CD4-positive, alpha-beta T cell treated with Interleukin-17A for 4 hours (primary cell): ENCODE data around the gene CLBA1.
"Not testable (repeated sequence)": the region's sequence is repeated elsewhere in the genome, so short reads cannot be mapped to it uniquely, and the experiment has no call there.

Experiments
- DNase-seq: peaks from one replicate; pipeline ENCODE4 v3.0.0-alpha.2; 2020; ENCODE audit warnings: mixed read lengths

CLBA1 gene

DNA sequence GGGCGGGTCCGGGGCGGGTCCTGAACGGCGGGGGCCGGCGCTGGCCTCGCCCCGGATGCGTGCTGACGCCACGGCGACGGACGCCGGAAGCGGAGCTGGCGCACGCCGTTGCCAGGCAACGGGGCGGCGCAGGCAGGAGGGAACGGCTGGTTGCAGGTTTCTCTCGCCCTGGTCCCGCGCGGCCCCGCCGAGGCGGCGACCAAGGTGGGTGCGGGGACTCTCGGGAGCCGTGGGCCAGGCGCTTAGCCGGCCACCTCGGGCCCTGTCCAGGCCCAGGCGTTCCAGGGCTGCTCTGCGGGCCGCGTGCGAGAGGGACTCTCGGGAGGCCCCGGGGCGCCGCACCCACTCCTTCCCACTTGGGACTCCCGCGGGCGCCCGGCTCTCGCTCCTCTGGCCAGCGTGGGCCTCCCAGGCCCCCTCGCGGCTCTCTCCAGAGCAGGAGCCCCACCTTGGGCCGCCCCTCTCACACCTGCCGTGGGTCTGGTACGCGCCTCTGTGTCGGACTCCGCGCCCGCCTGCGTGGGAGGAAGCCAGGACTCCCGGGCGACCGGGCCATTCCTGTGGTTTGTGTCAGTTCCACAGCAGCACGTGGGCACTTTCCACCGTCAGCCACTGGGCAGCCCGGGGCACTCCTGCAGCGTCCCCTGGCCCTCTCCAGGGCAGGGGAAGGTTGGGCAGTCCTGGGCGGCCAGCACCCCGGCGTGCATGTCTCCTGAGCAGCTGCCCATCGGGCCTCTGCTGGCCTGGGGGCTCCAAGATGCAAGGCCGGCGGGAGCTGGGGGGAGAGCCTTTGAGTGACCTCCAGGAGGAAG lies at the start of gene CLBA1:
TSS of gene CLBA1 (plus strand) at position 114 of the 812 bp plus-strand sequence. CDS start at position 758, 644 bp downstream.
- DNase-seq: peak; percentile 90

DNA sequence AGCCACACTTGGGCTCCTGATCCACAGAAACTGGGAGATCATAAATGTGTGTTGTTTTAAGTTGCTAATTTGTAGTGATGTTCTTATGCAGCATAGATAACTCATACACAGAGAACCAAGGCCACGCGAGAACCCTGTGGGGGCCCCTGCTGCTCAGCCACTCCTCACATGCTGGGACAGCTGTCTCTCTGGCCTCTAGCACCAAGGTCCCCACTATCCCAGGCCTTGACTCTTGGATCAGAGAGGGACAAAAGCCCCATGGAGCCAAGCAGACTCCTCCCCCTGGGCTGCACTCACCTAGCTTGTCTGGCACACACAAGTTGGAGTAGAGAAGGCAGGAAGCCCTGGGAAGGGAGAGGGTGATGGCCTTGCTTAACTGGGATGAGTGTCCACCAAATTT lies 49.6 kb upstream of the CLBA1 start:
- DNase-seq: no peak

DNA sequence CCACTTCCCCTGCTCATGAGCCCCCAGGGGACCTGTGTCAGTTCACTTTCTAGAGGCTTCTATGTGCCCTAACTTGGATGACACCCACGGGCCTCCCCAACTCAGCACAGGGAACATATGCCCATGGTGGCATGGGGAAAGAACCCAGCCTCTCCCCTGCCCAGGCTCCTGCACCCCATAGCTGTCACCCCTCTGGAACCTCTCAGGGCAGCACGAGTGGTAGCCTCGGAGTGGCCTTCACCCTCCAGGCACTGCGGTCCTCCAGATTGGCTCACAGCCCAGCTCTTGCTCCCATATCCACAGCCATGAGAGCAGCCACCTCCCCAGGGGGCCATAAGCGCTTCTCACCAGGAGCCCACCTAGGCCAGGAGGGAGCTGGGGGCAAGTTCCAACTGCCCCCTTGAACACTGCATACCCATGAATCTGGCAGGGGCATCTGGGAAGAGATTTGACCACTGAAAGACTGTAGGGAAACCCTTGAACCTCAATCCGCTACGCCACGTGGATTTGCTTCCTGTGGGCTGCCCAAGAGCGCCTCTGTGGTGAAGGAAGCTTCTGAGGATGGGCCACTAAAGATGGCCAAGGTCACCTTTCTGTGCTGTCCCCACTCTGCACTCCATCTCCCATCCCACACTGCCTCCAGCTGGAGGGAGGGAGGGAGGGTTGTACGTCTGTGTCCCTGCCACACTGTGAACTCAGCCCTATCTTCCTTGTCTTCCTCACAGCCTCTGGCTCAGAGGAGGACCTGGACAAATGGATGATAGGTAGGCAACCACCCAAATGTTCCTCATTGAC lies 49.0 kb upstream of the CLBA1 start:
- DNase-seq: no peak

DNA sequence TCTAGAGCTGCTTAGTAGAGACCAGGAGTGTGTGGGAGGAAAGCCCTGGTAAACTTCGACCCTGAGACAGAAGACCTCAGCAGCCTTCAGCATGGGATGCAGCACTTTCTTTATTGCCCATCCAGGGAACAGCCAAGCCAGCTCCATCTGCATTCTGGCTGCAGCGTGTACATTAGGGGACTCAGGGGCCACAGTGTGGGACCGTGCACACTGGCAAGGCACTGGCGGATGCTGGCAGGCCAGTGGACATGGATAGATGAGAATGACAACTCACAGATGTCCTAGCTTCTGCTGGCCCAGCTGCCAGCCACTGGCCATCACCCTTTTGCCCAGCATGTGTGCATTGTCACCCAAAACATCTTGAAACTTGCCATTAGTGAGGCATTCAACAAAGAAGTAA lies 48.4 kb upstream of the CLBA1 start:
- DNase-seq: no peak

DNA sequence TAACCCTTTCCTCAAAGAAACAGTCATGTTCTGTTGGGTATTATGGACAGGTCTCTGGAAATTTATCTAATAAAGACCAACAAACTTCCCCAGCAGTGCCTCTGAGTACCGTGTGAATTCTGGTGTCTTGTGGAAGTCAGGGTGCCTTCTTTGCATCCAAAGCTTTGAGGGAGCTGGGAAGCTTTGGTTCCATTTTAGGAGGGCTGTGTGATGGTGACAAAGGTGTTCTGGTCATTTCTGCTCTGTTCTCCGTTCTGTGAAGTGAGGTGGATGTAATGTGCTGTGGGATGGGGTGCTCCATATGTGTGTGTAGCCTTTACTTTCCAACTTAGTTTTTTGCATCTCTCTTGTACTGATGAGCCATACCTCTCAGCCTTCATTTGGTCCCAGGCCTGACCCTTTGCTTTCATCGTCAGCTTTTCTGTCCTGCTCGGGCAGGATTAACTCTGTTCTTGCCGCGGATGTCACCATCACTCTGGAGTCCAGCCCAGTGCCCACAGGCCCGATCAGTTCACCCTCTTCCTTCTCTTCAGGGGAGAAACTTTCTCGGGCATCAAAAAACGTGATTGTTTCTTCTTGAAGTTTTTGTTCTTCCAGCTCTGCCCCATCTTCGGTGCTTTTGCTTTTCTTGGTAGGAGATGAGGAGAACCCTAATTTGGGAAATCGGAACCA lies 47.8 kb upstream of the CLBA1 start:
- no peak for DNase-seq

DNA sequence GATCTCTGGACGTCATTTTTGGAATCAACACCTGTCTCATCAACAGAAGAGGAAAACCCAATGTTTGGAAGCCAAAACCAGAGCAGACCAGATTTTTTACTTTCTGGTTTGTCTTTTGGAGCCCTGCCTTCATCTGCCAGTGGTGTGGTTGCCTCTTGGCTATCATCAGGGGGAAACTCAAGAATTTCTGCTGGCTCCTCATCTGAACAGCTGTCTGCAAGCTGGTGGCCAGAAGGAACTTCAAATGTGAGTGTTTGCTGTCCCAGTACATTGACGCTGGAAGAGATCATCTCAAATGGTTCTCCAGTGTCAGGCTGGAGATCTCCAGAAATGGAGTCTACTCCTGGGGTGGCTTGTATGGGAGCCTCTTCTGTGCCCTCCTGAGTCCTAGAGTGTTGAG lies 47.2 kb upstream of the CLBA1 start:
- DNase-seq: no peak

DNA sequence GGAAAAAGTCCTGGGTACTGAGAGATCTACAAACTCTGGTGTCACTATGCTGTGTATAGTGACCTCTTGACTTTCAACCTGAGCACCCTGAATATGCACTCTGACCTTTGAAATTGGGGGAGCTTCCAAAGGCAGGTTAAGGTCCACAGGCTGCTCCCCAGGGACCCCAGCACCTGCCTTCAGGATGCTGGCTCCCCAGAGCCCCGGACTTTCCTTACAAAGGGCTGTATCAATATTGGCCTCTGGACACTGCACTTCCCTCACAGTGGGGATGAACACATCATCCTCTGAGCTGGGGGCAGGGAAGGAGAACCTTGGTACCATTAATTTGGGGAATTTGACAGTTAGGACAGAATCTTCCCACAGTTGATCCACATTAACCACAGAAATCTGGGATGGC lies 46.6 kb upstream of the CLBA1 start:
- DNase-seq: no peak

DNA sequence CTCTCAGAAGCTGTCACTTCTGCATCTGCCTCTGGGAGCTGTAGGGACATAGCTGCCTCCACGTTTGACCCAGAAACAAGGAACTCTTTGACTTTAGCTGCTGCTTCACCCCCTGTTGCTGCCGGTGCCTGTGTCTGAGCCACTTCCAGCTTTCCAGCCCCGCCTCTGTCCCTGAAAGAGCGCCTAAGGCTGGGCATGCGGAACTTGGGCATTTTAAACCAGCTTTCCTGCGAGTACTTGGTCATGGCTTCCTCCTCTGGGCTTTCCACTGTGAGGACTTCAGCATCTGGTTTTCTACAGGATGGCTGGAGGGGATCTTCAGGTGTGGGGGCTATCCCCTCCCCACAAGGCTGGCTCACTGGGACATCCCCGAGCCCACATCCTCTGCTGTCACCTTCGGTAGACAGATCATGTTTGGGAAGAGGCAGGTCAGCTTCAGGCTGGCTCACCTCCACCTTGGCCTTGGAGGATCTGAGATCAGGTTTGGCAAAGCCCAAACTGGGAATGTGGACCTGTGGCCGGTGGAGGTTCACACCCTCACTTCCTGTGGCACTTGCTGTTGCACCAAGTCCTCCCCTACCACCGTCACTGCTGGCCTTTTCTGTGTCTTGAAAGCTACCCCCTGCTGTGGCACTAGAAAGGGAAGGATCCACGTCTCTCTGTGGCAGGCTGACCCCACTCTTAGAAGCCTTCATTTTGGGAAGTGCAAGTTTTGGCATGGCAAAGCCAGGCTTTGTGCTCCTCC lies 45.8 kb upstream of the CLBA1 start:
- no peak for DNase-seq

DNA sequence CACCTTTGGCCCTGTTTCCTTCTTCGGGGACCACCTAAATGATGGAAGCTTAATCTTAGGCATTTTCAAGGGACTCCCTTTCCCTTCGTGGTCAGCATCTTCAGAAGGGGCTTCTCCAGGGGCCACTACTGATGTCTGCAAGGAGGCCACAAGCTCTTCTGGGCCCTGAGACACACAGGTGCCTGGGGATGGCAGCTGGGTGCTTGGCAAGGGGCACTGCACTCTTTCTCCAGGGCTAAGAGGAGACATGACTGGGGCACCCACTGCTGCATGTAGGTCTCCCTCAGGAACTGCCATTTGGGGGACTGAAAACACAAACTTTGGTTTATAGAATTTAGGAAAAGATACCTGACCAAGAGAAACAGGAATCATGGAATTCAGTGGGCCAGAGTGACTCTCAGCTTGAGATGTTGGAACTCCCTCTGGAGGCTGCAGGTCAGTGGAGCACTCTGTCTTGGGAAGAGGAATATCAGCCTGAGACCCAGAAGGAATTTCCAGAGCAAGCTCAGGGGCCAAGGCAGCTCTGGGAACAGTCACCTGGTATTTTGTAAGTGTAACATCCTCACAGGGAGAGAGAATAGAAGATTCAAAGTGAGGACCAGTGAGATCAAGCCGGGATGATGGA lies 45.0 kb upstream of the CLBA1 start:
- DNase-seq: no peak

DNA sequence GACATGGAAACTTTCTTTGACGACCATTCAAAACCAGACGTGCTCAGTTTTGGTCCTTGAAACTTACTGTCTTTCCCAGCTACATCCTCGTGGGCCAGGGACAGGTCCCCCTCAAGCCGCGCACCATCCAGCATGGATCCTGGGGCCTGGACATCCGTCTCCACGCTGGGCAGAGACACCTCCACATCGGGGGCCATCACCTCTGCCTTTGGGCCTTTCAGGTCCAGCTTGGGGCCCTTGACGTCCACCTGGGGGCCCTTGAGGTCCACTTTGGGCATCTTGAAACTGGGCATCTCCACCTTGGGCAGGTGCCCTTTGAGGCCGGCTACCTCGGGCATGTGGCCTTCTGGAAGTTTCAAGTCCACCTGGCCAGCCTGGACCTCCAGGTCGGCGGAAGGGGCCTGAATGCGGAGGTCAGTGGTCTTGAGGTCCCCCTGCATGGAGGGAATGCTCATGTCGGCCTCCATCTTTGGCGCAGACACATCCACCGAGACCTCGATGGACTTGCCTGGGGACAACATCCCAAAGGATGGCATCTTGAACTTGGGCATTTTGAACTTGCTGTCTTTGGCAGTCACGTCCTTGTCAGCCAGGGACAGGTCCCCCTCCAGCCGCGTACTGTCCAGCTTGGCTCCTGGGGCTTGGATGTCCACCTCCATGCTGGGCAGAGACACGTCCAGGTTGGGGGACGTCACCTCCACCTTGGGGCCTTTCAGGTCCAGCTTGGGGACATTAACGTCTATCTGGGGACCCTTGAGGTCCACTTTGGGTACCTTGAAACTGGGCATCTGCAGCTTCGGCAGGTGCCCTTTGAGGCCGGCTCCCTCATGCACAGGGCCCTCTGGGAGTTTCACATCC lies 43.9 kb upstream of the CLBA1 start:
- DNase-seq: no peak

DNA sequence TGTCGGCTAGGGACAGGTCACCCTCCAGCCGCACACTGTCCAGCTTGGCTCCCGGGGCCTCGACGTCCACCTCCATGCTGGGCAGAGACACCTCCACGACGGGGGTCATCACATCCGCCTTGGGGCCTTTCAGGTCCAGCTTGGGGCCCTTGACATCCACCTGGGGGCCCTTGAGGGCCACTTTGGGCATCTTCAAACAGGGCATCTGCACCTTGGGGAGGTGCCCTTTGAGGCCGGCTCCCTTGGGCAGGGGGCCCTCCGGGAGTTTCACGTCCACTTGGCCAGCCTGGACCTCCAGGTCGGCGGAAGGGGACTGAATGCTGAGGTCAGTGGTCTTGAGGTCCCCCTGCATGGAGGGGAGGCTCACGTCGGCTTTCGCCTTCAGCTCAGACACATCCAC lies 43.0 kb upstream of the CLBA1 start:
- no peak for DNase-seq

DNA sequence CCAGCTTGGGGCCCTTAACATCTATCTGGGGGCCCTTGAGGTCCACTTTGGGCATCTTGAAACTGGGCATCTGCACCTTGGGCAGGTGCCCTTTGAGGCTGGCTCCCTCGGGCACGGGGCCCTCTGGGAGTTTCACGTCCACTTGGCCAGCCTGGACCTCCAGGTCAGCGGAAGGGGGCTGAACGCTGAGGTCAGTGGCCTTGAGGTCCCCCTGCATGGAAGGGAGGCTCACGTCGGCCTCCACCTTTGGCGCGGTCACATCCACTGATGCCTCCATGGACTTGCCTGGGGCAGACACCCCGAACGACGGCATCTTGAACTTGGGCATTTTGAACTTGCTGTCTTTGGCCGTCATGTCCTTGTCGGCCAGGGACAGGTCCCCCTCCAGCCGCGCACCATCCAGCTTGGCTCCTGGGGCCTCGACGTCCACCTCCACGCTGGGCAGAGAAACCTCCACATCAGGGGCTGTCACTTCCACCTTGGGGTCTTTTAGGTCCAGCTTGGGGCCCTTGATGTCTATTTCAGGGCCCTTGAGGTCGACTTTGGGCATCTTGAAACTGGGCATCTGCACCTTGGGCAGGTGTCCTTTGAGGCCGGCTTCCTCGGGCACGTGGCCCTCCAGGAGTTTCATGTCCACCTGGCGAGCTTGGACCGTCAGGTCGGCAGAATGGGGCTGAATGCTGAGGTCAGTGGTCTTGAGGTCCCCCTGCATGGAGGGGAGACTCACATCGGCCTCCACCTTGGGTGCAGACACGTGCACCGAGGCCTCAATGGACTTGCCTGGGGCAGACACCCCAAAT lies 42.2 kb upstream of the CLBA1 start:
- not testable (repeated sequence) for DNase-seq

DNA sequence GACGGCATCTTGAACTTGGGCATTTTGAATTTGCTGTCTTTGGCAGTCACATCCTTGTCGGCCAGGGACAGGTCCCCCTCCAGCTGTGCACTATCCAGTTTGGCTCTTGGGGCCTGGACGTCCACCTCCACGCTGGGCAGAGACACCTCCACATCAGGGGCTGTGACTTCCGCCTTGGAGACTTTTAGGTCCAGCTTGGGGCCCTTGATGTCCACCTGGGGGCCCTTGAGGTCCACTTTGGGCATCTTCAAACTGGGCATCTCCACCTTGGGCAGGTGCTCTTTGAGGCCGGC lies 41.6 kb upstream of the CLBA1 start:
- DNase-seq: not testable (repeated sequence)

DNA sequence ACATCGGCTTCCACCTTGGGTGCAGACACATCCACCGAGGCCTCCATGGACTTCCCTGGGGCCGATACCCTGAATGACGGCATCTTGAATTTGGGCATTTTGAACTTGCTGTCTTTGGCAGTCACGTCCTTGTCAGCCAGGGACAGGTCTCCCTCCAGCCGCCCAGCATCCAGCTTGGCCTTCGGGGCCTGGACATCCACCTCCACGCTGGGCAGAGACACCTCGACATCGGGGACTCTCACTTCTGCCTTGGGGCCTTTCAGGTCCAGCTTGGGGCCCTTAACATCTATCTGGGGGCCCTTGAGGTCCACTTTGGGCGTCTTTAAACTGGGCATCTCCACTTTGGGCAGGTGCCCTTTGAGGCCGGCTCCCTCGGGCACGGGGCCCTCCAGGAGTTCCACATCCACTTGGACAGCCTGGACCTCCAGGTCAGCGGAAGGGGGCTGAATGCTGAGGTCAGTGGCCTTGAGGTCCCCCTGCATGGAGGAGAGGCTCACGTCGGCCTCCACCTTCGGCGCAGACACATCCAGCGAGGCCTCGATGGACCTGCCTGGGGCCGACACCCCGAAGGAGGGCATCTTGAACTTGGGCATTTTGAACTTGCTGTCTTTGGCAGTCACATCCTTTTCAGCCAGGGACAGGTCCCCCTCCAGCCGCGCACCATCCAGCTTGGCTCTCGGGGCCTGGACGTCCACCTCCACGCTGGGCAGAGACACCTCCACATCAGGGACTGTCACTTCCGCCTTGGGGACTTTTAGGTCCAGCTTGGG lies 41.0 kb upstream of the CLBA1 start:
- DNase-seq: not testable (repeated sequence)

DNA sequence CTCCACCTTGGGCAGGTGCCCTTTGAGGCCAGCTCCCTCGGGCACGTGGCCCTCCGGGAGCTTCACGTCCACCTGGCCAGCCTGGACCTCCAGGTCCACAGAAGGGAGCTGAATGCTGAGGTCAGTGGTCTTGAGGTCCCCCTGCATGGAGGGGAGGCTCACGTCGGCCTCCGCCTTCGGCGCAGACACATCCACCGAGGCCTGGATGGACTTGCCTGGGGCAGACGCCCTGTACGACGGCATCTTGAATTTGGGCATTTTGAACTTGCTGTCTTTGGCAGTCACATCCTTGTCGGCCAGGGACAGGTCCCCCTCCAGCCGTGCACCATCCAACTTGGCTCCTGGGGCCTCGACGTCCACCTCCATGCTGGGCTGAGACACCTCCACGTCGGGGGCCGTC lies 40.3 kb upstream of the CLBA1 start:
- not testable (repeated sequence) for DNase-seq

DNA sequence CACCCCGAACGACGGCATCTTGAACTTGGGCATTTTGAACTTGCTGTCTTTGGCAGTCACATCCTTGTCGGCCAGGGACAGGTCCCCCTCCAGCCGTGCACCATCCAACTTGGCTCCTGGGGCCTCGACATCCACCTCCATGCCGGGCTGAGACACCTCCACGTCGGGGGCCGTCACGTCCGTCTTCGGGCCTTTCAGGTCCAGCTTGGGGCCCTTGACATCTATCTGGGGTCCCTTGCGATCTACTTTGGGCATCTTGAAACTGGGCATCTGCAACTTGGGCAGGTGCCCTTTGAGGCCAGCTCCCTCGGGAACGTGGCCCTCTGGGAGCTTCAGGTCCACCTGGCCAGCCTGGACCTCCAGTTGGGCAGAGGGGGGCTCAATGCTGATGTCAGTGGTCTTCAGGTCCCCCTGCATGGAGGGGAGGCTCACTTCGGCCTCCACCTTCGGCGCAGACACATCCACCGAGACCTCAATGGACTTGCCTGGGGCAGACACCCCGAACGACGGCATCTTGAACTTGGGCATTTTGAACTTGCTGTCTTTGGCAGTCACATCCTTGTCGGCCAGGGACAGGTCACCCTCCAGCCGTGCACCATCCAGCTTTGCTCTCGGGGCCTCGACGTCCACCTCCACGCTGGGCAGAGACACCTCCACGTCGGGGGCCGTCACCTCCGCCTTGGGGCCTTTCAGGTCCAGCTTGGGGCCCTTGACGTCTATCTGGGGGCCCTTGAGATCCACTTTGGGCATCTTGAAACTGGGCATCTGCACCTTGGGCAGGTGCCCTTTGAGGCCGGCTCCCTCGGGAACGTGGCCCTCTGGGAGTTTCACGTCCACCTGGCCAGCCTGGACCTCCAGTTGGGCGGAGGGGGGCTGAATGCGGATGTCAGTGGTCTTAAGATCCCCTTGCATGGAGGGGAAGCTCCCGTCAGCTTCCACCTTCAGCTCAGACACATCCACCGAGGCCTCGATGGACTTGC lies 39.3 kb upstream of the CLBA1 start:
- not testable (repeated sequence) for DNase-seq

DNA sequence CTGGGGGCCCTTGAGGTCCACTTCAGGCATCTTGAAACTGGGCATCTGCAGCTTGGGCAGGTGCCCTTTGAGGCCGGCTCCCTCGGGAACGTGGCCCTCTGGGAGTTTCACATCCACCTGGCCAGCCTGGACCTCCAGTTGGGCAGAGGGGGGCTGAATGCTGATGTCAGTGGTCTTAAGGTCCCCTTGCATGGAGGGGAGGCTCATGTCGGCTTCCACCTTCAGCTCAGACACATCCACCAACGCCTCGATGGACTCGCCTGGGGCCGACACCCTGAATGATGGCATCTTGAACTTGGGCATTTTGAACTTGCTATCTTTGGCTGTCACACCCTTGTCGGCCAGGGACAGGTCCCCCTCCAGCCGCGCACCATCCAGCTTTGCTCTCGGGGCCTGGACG lies 38.4 kb upstream of the CLBA1 start:
- DNase-seq: not testable (repeated sequence)

DNA sequence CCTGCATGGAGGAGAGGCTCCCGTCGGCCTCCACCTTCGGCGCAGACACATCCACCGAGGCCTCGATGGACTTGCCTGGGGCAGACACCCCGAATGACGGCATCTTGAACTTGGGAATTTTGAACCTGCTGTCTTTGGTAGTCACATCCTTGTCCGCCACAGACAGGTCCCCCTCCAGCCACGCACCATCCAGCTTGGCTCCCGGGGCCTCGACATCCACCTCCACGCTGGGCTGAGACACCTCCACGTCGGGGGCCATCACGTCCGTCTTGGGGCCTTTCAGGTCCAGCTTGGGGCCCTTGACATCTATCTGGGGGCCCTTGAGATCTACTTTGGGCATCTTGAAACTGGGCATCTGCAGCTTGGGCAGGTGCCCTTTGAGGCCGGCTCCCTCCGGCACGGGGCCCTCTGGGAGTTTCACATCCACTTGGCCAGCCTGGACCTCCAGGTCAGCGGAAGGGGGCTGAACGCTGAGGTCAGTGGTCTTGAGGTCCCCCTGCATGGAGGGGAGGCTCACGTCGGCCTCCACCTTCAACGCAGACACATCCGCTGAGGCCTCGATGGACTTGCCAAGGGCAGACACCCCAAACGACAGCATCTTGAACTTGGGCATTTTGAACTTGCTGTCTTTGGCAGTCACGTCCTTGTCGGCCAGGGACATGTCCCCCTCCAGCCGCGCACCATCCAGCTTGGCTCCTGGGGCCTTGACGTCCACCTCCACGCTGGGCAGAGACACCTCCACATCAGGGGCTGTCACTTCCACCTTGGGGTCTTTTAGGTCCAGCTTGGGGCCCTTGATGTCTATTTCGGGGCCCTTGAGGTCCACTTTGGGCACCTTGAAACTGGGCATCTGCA lies 37.5 kb upstream of the CLBA1 start:
- DNase-seq: not testable (repeated sequence)
